Measurements from ENCODE around the gene CTBP2.
A peak's percentile ranks its signal among the peaks of the same experiment; 100 is the strongest.
"Not testable (repeated sequence)": the region's sequence is repeated elsewhere in the genome, so short reads cannot be mapped to it uniquely, and the experiment has no call there.

The CTBP2 gene

DNA sequence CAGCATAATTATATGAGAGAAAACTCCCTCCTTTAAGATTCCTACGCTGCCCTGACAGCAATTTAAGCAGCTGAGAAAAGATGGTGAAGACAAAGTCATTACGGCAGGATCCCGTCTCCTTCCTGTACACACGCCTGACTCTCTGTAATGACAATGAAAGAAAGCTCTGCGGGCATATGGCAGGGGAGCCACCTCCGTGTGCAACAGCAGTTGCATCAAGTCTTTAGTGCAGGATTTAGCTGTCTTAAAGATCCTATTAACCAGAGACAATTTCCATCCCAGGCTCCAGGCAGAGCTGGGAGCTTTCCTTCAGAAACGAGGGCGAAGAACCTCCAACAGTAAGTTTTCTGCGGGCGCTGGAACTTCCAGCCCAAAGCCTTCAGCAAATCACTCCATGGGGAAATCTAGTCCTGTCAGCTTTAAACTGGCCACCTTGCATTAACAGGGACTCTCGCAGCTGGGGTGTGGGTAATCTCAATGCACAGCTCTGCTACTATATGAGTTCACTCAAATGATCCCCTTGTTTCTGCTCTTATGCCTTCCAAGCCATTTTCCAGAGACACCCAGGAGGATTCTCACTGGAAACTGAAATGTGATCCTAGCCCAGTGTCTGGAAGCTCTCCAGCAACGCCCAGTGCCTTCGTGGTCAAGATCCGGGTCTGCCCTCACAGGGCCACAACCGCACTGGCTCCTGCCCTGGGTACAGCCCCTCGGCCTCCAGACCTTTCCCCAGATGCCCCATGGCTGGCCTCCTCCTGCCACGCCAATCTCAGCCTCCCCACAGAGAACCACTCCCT lies 74.9 kb downstream of the CTBP2 start:
- no peak for DNase-seq

DNA sequence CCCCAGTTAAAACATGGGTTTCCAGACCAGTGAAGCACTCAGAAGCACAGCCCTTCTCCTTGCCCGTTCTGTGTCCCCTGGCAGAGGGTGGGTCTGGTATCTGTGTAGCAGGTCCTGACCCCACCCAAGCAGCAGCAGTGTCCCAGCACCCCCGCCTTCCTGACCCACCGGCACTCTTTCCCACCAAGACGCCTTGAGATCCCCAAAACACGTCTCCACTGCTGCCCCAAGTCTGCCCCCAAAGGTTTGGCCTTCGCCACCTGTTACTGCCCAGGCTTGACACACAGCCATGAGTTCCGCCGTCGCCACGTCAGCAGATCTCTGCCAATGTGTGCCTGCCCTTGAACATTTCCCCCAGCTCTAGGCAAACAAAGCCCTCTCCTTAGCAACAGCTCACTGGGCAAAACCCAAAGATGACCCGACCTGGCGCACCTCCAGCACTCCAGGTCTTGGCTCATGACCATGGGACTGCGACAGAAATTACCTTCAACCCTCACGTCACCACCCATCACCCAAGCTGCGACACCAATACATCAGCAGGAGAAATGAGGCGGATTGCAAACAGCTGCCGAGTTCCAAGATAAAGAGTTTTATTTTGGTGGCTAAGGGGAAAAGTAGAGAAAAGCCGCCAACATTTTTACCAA lies 75.6 kb downstream of the CTBP2 start:
- peak in 4 of 14 donors; percentile 18 to 27 (median 24) for DNase-seq

DNA sequence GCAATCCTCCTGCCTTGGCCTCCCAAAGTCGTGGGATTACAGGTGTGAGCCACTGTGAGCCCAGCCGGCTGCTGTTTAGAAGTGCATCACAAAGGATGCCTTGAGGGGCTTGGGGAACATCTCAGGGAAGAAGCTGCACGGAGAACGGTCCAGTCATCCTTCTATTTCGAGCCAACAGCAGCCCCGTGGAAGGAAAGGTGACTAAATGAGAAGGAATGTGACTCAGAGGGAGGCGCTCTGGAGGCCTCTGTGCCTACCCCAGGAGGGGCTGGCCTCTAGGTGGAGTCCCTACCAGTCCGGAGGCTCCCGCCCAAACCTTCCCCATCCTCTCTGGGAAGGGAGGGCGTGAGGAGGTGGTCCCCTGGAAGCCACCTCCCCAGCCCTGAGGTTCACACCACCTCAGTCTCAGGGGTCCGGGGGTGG lies 76.2 kb downstream of the CTBP2 start:
- no peak for DNase-seq

DNA sequence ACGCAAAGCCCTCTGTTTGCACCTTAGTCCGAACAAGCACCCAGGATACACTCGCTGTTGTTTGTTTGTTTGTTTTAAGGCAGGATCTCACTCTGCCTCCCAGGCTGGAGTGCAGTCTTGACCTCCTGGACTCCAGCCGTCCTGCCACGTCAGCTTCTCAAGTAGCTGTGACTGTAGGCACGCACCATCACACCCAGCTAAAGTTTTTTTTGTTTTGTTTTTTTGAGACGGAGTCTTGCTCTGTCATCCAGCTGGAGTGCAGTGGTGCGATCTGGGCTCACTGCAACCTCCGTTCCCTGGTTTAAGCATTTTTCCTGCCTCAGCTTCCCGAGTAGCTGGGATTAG lies 76.8 kb downstream of the CTBP2 start:
- DNase-seq, result no peak

DNA sequence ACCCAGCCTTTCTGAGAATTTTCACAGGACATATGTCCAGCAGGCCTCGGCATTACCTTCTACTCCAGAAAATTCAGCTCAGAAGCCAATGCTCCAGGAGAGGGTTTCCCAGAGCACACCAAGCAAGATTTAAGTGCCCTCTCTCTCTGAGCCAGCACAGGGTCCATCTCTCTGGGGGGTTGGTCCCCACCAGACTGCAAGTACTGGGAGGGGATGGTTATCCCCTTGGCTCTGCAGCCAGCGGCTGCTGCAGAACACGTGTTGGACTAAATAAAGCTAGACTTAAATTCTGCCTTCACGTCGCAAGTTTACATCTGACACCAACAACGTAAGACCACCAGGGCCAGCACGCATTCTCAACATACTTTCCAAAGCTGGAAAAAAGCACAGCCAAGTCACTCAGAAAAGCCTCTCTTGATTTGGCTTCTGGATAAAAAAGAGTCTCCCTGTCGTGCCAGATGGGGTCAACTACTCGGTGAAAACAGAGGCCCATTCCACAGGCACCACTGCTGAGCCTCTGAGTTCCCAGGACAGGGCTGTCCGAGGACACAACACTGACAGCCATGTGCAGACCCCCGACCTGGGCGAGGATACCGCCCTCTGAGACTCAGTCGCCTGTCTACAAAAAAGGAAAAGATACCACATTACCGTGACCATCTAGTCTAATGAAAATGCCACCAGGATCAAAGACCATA lies 77.3 kb downstream of the CTBP2 start:
- no peak for DNase-seq

DNA sequence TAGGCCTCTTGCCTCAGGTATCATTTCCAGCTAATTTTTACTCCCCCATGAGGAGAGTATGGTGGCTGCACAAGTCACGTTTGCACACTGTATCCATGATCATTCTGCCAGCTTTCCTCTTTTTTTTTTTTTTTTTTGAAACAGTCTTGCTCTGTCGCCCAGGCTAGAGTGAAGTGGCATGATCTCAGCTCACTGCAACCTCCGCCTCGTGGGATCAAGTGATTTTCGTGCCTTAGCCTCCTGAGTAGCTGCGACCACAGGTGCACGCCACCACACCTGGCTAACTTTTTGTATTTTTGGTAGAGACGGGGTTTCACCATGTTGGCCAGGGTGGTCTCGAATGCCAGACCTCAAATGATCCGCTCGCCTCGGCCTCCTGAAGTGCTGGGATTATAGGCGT lies 77.9 kb downstream of the CTBP2 start:
- DNase-seq, result not testable (repeated sequence)

DNA sequence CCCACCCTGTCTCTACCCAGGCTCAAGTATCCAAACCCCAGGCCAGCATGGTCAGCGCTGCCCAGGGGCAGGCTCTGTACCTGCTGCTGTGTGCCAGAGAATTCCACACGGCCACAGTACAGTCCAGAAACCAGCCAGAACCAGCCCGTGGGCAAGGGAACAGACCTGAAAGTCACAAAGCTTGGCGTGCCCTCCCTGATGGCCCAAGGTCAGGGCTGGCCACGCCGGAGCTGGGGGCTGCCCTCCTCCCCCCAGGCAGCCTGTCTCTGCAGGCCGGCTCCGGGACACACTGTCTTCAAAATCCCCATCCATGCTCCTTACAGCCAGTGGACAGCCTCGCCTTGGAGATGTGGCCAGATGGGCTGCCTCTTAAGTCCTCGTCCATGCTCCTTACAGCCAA lies 78.4 kb downstream of the CTBP2 start:
- DNase-seq, result peak in 2 of 14 donors; percentile 17 to 29

DNA sequence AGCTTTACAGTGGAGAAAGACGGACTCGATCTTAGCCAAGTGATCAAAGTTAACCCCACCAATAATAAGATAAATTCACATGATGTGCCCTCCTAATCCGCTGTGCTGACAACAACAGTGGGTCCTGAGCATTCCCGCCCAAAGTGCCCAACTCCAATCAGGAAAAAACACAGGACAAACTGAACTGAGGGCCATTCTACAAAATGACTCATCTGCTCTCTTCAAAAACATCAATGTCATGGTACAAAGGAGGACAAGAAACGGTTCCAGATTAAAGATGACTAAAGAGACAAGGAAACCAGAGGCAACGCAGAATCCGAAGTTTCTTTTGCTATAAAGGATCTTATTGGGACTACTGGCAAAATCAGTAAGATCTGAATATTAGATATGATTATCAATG lies 79.4 kb downstream of the CTBP2 start:
- peak in 1 of 14 donors; percentile 27 for DNase-seq

DNA sequence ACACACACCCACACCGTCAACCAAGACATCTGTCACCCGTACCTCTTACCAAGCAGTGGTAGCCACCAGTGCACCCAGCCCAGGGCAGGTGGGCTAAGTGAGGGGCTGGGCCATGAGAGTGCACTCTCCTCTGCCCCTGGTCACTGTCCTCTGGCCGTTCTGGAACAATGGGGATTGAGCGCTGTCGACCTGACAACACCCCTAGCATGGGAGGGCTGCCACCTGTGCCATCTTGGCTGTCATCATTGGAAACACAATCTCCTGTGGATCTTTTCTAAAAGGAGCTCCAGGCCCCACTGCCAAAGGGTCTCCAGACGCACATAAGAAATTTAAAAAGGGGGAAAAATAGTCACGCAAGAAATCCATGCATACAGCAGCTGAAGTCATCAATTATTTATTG lies 80.1 kb downstream of the CTBP2 start:
- no peak for DNase-seq

DNA sequence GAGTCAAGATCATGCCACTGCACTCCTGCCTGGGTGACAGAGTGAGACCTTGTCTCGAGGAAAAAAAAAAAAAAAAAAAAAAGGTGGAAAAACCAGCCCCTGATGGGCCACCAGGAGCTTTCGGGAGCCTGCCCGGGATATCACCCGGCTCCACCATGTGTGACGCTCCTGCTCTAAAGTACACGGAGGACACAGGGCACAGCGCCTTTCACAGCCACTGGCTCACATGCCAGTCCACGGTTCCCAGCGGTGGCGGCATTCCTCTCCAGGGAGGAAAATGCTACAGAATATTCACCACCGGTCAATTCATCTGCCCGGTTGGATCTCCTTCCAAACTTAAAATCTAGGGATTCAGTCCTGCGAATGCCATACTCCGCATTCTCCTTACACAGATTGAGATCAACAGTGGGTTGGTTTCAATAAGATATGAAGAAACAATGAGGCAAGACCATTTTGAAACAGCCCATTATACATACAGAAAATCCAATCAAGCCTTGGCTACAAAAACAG lies 81.2 kb downstream of the CTBP2 start:
- no peak for DNase-seq

DNA sequence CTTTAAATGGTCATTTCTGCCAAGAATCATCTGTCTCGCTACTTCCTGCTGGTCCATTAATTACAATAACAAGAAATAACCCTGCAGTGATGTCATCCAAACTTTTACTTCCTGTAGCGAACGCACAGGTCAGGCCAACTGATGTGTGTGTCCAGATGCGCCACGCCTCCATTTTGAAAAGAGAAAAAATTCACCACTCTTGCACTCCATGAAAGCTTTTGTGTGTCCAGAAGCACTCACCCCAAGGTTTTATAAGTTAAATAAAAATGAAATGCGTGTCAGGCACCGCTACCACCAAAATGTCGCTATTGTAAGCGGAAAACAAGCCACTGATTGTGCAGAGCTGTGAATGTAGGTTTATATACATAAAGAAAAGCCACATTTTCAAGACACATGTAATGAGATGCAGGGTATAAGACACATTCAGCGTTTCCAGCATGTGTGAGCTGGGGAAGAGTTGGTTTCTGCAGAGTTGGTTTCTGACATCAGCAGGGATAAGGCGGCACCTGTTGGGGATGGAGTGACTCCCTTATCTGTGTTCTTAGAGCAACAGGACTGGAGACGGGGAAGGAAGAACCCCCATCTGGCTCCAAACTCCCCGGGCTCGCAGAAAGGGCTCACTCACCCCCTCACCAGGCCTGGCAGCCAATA lies 83.3 kb downstream of the CTBP2 start:
- no peak for DNase-seq

DNA sequence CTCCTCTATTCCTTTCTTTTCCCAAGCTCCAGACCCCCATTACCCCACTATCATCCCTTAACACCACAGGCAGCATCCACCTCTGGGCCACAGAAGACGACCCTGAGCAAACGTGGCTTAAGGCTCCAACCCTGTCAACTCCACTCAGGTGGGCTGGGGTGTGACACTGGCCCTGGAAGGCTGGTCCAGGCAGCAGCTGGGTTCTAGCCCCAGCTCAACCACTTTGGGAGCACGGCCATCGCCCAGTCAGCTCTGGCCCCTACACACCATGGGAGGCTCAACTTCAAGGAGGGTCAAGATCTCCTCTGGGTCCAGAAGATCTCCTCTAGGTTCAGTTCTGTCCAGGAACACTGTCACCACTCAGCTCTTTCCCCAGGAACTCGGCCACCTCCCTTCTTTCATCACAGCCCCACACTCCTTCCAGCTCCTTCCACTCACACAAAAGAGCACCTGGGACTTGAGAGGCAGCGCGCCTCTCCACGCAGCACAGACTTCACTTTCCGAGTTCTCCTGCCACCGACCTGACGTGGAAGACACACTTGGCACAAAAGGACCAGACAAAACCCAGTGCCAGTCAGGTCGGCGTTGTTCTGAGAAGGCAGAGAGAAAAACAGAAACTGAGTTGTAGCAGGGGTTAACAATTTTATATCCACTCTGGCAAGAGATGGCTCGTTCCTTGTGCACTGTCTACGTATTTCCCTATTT lies 84.1 kb downstream of the CTBP2 start:
- no peak for DNase-seq

DNA sequence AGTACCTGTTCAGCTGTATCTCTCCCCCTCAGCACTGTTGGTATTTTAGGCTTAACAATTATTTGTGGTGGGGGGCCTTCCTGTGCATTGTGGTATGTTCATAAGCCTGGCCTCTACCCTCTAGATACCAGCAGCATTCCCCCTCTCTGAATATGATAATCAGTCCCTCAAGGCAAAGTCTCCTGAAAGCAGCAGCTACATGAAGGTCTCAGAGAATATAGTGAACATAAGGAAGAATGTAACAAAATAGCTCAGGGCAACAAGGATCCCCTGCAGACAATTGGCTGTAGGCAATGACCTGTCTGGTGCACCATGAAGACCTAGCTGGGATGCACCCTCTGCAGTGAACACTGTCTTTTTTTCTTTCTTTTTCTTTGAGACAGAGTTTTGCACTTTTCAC lies 86.4 kb downstream of the CTBP2 start:
- DNase-seq, result no peak

DNA sequence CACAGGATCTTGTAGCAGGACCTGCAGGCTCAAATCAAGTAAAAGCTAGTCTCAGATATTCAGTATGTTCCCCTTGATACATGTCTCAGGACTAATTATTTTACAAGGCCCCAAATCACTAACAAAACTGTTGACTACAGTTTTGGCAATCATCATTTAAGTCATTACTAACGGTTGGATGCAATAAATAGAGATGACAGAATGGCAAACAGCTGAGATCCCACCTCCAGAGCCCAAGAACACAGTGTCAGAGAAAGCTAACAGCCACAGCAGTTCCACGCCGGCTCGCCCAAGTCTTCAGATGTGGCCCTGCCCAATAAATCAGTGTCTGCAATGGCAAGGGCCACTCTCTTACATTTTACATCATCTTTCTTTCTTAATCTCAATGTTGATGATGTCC lies 87.6 kb downstream of the CTBP2 start:
- no peak for DNase-seq

DNA sequence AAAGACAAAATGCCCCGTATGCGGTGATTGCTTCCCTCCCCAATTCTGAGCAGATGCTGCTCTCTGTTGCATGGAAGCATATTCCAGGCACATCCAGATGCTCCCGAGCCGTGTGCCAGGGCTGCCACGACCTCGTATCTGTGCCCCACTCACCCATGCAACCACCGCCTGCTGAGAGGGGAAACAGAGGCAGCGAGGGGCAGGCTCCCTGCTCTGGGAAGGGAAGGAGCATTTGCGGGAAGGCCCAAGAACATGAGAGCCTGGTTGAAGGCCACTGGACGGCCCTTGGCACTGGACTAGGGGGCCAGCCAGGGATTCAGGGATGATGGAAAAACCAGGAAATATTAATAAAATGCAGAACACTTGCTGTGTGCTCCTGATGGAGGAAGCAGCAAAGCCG lies 89.4 kb downstream of the CTBP2 start:
- no peak for DNase-seq

DNA sequence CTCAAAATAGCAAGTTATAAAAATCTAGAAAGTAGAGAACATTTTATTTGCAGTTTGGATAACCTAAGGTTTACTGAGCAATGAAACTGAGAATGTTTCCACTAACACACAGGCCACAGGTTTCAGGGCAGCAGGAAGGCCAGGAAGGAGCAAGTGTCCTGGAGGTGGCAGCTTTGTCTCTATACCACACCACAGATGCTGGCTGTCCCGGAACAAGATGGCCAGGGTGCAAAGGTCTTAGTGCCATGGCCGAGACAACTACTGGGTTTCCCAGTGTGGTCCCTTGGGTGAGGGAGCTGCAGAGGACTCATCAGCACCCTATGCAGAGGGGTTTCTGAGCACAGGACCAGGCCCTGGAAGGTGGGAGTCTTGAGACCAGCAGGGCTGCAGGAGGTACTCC lies 92.0 kb downstream of the CTBP2 start:
- DNase-seq, result no peak

DNA sequence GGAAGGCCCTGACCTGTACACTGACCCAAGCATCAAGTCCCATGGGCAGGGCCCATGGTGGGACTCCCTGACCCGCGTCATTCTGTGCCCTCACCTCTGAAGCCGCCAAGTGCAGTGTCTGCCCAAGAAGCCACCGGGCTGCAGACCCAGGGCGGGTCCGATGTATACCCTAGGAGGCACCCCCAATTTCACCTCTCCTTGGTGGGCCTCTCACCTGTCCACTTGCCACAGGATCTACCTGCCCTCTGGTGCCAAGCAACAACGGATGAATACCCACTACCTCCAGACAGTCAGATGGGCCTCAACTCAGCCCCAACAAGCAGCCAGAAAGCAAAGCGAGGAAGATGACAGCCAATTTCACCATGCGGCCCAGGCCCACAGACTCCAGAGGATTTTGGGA lies 92.6 kb downstream of the CTBP2 start:
- no peak for DNase-seq

DNA sequence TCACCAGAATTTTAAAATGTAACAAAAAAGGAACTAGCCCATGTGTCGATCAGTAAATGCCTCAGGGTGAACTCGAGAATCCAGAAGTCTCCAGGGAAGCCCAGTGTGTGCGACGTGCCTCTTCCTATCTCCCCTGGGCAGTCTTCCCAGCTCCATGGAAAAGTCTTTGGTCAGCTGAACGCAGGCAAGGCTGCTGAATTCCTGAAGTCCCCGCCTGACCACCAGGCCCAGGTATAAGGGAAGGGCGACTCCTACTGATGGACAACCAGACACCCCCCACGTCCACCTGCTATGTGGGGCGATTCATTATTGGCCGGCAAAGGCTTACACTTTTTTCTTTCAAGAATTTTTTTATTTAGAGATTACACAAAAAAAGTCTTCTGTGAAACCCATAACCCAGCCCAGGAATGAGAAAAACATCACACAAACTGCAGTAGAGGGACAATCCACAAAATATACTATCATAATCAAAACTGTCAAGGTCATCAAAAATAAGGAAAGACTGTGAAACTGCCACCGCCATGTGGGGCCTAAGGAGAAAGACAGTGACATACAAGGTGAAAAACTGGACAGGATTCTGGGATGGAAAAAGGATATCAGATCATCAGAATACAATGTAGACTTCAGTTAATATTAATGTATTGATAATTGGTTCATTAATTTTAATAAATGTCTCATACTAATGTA lies 93.5 kb downstream of the CTBP2 start:
- no peak for DNase-seq

DNA sequence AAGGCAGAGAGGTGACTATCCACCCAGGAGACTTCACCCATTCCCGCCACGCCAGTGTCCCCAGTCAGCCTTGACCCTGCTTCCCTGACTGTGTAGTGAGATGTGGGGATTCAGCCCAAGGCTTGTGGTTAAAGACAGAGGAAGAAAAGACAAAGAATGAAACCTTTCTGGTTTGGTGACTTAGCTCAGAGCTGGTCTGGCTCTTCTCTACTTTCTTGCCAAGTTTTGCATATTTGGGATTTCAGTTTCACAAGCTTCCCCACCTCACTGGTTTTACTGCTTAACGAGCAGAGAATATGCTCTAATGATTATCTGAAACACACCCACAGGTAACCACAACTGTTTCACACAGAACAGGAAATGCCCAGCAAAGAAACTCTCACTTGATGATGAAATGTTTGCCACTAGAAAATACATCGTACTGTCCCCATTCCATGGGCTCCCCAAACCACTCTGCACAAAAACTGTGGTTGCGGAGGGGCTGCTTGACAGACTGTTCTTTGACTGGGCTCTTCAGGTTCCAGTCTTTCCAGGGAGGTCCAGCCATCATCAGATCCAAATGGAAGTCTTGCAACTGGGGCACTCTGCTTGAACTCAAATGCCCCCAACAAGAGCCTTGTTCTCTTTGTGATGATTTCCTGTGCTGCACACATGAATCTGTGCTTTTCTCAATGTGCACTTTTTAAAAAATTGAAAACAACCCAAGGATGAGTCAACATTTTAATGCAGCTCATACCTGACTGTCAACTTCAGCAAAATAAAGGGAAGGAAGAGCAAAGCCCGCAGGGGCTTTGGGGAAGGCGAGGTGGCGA lies 95.5 kb downstream of the CTBP2 start:
- DNase-seq, result no peak

DNA sequence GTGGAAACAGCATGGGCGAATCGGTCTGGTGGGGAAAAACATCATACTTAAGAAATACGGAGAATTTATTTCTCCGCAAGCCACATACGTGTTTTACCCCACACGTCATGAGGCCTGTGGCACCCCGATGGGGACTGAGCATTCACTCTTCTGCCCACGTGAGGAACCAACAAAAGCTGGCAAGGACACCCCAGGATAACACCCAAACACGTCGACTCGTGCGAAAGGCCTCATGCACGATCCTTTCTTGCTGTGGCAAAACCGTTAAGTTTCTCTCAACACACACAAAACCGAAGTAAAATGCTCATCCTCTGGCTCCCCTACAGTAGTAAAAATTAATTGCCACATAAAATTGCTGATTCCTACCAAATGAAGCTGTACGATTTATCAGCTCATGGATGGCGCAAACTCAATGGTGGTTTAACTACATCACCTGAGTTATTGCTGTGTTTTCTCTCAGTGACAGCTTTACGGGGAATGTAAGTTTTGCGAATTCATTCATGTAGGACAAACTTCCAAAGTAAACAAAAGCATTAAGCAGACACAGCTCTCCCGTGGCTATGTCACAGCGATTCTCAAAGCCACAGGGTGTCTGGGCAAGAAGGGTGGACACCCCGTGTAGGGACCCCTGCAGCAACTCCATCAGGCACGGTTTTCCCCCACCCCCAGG lies 97.0 kb downstream of the CTBP2 start:
- no peak for DNase-seq

Data from C1 segment of cervical spinal cord (tissue), 14 donors.